ENCODE data around the gene GATAD2A.
"Not testable (repeated sequence)": the region's sequence is repeated elsewhere in the genome, so short reads cannot be mapped to it uniquely, and the experiment has no call there.

GATAD2A gene

GRCh38 chr19:19468424-19469050 lies 63.1 kb downstream of the GATAD2A start:
- DNase-seq = peak; percentile 65

GRCh38 chr19:19470579-19470978 lies 65.1 kb downstream of the GATAD2A start:
- DNase-seq = peak; percentile 15

GRCh38 chr19:19471682-19472081 lies 66.2 kb downstream of the GATAD2A start:
- no peak for DNase-seq

GRCh38 chr19:19472106-19472505 lies 66.6 kb downstream of the GATAD2A start:
- DNase-seq = not testable (repeated sequence)

- no peak for DNase-seq
These were observed 69.7 kb downstream of the GATAD2A start for GRCh38 chr19:19475015-19475765.

GRCh38 chr19:19475849-19476828 lies 70.7 kb downstream of the GATAD2A start:
- DNase-seq = peak; percentile 99

GRCh38 chr19:19477705-19478383 lies 72.4 kb downstream of the GATAD2A start:
- DNase-seq = no peak

- DNase-seq = no peak
These were observed 75.2 kb downstream of the GATAD2A start for GRCh38 chr19:19480688-19481087.

GRCh38 chr19:19482809-19483596 lies 77.5 kb downstream of the GATAD2A start:
- DNase-seq = no peak

GRCh38 chr19:19485161-19485997 lies 79.9 kb downstream of the GATAD2A start:
- DNase-seq = peak; percentile 55

- DNase-seq = no peak
These were observed 80.5 kb downstream of the GATAD2A start for GRCh38 chr19:19485998-19486290.

GRCh38 chr19:19486343-19487076 lies 81.0 kb downstream of the GATAD2A start:
- DNase-seq = no peak

GRCh38 chr19:19487077-19487949 lies 81.8 kb downstream of the GATAD2A start:
- DNase-seq = no peak

GRCh38 chr19:19487950-19488874 lies 82.7 kb downstream of the GATAD2A start:
- peak; percentile 93 for DNase-seq

- peak; percentile 100 for DNase-seq
These were observed 83.6 kb downstream of the GATAD2A start for GRCh38 chr19:19488875-19489690.

- no peak for DNase-seq
These were observed 84.3 kb downstream of the GATAD2A start for GRCh38 chr19:19489804-19490204.
